ENCODE results near the gene MED9. TPM values are rescaled to one million over a fixed set of nuclear protein-coding genes. Genes with fewer than 3 reads are reported as not detected.

Gene MED9
- total and polyA plus RNA-seq, 4 donors = 6.4 to 12.5 (median 8.8) TPM

DNA sequence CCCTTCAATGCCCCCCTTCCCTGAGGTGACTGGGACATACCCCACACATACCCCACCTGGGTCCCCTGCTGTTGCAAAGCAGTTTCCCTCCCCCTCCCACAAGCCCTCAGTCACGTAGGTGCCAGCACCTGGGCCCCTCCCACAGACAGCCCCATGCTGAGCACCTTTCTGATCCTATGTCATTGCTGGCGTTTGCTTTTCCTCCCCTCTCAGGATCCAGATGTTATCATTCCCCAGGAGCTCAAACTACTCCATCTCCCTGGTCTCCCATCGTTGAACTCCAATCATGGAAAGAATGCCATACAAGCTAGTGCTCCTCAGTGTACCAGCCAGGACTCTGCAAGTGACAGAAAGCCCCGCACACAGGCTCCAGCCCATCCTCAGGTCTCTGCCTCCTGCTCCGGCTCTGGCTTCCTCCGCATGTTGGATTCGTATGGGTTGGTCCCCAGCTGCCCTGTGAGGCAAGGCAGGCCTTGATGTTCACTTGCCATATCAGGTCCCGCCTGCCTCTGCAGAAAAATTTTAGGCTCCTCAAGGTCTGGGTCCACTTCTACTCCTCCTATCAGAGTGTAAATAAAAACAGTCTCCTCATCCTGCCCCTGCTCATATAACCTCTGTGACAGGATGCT lies 31.4 kb upstream of the MED9 start:
- Histone ChIP-seq H3K27me3 (ENCODE audit: control insufficient read depth in 4 of 4, insufficient read depth in 4 of 4, low read length in 3 of 4) (no peaks in the 10 kb centered on the region), H3K9ac (ENCODE audit: low read depth in 1 of 2, low read length in 2 of 2) (no peak overlapping the region), H3K36me3 (ENCODE audit: control insufficient read depth in 4 of 4, insufficient read depth in 3 of 4, low read depth in 1 of 4, low read length in 3 of 4) (no peaks in the 10 kb centered on the region), H3K4me1 (ENCODE audit: control insufficient read depth in 4 of 4, insufficient read depth in 4 of 4, low read length in 3 of 4) (peaks cover 10 to 34% (median 20%) of the 10 kb centered on the region in 4 donors), H3K4me3 (ENCODE audit: low read depth in 1 of 3, low read length in 3 of 3) (no peak overlapping the region), H3K9me3 (ENCODE audit: control insufficient read depth in 4 of 4, low read length in 3 of 4) (no peaks in the 10 kb centered on the region), H3K27ac (ENCODE audit: low read depth in 1 of 2, low read length in 2 of 2) (peak overlapping the region; percentile 84 to 95)
- no peak for DNase-seq (ENCODE audit: low spot score)
- TF ChIP-seq, protein P1, sequence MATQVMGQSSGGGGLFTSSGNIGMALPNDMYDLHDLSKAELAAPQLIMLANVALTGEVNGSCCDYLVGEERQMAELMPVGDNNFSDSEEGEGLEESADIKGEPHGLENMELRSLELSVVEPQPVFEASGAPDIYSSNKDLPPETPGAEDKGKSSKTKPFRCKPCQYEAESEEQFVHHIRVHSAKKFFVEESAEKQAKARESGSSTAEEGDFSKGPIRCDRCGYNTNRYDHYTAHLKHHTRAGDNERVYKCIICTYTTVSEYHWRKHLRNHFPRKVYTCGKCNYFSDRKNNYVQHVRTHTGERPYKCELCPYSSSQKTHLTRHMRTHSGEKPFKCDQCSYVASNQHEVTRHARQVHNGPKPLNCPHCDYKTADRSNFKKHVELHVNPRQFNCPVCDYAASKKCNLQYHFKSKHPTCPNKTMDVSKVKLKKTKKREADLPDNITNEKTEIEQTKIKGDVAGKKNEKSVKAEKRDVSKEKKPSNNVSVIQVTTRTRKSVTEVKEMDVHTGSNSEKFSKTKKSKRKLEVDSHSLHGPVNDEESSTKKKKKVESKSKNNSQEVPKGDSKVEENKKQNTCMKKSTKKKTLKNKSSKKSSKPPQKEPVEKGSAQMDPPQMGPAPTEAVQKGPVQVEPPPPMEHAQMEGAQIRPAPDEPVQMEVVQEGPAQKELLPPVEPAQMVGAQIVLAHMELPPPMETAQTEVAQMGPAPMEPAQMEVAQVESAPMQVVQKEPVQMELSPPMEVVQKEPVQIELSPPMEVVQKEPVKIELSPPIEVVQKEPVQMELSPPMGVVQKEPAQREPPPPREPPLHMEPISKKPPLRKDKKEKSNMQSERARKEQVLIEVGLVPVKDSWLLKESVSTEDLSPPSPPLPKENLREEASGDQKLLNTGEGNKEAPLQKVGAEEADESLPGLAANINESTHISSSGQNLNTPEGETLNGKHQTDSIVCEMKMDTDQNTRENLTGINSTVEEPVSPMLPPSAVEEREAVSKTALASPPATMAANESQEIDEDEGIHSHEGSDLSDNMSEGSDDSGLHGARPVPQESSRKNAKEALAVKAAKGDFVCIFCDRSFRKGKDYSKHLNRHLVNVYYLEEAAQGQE (IDR thresholded peaks at IDR 0.05) = no peak
- TF ChIP-seq, protein P2, sequence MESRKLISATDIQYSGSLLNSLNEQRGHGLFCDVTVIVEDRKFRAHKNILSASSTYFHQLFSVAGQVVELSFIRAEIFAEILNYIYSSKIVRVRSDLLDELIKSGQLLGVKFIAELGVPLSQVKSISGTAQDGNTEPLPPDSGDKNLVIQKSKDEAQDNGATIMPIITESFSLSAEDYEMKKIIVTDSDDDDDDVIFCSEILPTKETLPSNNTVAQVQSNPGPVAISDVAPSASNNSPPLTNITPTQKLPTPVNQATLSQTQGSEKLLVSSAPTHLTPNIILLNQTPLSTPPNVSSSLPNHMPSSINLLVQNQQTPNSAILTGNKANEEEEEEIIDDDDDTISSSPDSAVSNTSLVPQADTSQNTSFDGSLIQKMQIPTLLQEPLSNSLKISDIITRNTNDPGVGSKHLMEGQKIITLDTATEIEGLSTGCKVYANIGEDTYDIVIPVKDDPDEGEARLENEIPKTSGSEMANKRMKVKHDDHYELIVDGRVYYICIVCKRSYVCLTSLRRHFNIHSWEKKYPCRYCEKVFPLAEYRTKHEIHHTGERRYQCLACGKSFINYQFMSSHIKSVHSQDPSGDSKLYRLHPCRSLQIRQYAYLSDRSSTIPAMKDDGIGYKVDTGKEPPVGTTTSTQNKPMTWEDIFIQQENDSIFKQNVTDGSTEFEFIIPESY (IDR thresholded peaks at IDR 0.05) = no peak
- WGBS = 84% methylated on average over 8 of the region's 8 CpGs

DNA sequence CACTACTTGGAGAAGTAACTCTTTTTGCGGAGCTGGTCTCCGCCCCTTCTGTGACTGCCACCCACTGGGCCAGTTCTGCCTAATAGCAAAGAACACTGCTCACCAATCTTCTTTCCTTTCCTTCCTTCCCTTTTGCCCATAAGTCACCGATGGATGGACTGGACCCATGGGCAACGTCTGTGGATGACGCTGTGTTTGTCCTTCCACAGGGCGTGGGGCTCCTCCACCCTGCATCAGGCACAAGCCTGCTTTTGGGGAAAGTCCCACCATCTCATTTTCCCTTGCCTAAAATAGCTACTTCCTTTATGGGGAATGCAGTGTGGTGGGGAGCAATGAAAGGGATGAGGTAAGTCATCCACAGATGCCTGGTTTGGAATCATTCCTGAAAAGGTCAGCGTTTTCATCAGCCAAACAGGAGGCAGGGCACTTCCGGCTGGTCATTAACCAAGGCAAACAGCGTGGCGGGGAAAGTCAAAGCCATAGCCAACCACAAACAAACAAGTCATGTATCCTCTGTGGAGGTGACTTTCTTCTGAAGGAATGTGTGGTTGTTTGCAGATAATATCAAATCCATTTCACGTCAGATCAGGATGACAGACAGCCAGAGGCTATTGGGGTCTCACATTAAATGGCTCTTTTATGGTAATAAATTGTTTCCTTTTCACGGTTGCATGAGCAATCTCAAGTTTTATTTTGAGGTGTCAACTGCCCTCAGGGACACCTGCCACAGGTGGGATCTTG lies 30.7 kb upstream of the MED9 start:
- Histone ChIP-seq H3K36me3 (ENCODE audit: control insufficient read depth in 4 of 4, insufficient read depth in 3 of 4, low read depth in 1 of 4, low read length in 3 of 4) (no peaks in the 10 kb centered on the region), H3K27me3 (ENCODE audit: control insufficient read depth in 4 of 4, insufficient read depth in 4 of 4, low read length in 3 of 4) (no peaks in the 10 kb centered on the region), H3K4me1 (ENCODE audit: control insufficient read depth in 4 of 4, insufficient read depth in 4 of 4, low read length in 3 of 4) (peaks cover 10 to 34% (median 19%) of the 10 kb centered on the region in 4 donors), H3K9me3 (ENCODE audit: control insufficient read depth in 4 of 4, low read length in 3 of 4) (no peaks in the 10 kb centered on the region), H3K27ac (ENCODE audit: low read depth in 1 of 2, low read length in 2 of 2) (peak overlapping the region; percentile 84 to 95), H3K4me3 (ENCODE audit: low read depth in 1 of 3, low read length in 3 of 3) (no peak overlapping the region), H3K9ac (ENCODE audit: low read depth in 1 of 2, low read length in 2 of 2) (peak overlapping the region in 1 of 2 donors; percentile 77)
- DNase-seq (ENCODE audit: low spot score) = no peak
- WGBS = 34% methylated on average over 12 of the region's 12 CpGs
- TF ChIP-seq, protein P3, sequence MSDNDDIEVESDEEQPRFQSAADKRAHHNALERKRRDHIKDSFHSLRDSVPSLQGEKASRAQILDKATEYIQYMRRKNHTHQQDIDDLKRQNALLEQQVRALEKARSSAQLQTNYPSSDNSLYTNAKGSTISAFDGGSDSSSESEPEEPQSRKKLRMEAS (IDR thresholded peaks at IDR 0.05) = peak; percentile 87
- TF ChIP-seq EGR1 (IDR thresholded peaks at IDR 0.05; ENCODE audit: low read depth in 2 of 2) (peak in 1 of 2 donors; percentile 41), FOXA1 (IDR thresholded peaks at IDR 0.05) (peak; percentile 38), RAD21 (IDR thresholded peaks at IDR 0.05) (peak; percentile 45 to 55), HNF4A (conservative IDR thresholded peaks at IDR 0.05) (peak; percentile 67 to 78), JUND (IDR thresholded peaks at IDR 0.05) (peak; percentile 88 to 92), NR2F2 (IDR thresholded peaks at IDR 0.05) (peak; percentile 56), FOXA2 (IDR thresholded peaks at IDR 0.05) (peak; percentile 81), YY1 (IDR thresholded peaks at IDR 0.05) (peak; percentile 90), SP1 (IDR thresholded peaks at IDR 0.05) (peak; percentile 87), GABPA (IDR thresholded peaks at IDR 0.05 in 1 of 2, conservative IDR thresholded peaks at IDR 0.05 in 1 of 2) (peak; percentile 59 to 86), TAF1 (conservative IDR thresholded peaks at IDR 0.05) (no peak), RXRA (IDR thresholded peaks at IDR 0.05) (peak; percentile 82 to 92)
- TF ChIP-seq, protein P2 (IDR thresholded peaks at IDR 0.05) = peak; percentile 75
- TF ChIP-seq, protein P1 (IDR thresholded peaks at IDR 0.05) = peak; percentile 73
- TF ChIP-seq, protein P4, sequence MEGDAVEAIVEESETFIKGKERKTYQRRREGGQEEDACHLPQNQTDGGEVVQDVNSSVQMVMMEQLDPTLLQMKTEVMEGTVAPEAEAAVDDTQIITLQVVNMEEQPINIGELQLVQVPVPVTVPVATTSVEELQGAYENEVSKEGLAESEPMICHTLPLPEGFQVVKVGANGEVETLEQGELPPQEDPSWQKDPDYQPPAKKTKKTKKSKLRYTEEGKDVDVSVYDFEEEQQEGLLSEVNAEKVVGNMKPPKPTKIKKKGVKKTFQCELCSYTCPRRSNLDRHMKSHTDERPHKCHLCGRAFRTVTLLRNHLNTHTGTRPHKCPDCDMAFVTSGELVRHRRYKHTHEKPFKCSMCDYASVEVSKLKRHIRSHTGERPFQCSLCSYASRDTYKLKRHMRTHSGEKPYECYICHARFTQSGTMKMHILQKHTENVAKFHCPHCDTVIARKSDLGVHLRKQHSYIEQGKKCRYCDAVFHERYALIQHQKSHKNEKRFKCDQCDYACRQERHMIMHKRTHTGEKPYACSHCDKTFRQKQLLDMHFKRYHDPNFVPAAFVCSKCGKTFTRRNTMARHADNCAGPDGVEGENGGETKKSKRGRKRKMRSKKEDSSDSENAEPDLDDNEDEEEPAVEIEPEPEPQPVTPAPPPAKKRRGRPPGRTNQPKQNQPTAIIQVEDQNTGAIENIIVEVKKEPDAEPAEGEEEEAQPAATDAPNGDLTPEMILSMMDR (IDR thresholded peaks at IDR 0.05; ENCODE audit: low read depth, low read length, missing input control) = no peak

Measured in liver (tissue), 9 donors.